GM04504 (cell line): ENCODE results near the gene ALKBH4.
"Not testable (repeated sequence)": the region's sequence is repeated elsewhere in the genome, so short reads cannot be mapped to it uniquely, and the experiment has no call there.

Source experiments
- DNase-seq: peaks from one replicate; pipeline ENCODE4 v3.0.0-alpha.2; 2012; ENCODE audit warnings: low read depth

The ALKBH4 gene

GRCh38 chr7:102426268-102427018, 38.2 kb downstream of the ALKBH4 start:
- DNase-seq: no peak

- DNase-seq: no peak
Measured at GRCh38 chr7:102425639-102426267, 38.9 kb downstream of the ALKBH4 start.

- DNase-seq: no peak
Measured at GRCh38 chr7:102424787-102425218, 39.9 kb downstream of the ALKBH4 start.

DNA sequence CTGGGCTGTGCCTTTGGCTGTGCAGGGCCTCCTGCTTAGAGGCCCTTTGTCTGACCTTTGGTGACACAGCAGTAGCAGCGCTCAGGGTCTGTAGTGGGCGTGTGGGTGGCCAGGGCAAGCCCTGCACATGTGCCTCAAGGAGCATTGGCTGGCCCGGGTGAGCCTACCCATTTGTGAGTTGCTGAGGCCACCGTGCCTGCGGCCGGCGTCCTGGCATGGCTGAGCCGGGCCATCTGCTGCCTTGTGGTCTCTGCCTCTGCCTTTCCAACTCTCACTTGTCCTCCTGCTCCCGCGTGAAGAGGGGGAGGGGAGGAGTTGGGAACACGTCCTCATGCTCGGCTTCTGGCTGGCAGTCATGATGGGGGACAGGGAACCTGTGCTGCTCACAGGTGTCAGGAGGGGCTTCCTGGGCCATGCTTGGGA, 40.5 kb downstream of the ALKBH4 start:
- DNase-seq: no peak

DNA sequence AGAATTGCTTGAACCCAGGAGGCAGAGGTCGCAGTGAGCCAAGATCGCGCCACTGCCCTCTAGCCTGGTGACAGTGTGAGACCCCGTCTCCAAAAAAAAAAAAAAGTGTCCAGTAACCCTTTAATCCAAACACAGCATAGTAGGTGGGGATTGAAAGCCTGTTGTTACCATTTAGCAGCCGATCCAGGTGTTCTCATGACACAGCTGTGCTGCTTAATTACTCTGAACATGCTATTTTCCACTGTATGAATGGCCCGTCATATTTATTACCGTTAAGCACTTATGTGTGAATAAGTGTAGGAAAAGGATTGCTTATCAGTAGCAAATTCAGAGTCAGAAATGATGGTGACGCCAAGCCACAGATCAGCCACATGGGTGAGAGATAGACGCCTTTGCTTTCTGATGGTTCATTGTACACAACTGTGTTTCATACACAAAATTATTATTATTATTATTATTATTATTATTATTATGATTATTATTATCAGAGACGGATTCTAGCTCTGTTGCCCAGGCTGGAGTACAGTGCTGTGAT, 42.9 kb downstream of the ALKBH4 start:
- no peak for DNase-seq

DNA sequence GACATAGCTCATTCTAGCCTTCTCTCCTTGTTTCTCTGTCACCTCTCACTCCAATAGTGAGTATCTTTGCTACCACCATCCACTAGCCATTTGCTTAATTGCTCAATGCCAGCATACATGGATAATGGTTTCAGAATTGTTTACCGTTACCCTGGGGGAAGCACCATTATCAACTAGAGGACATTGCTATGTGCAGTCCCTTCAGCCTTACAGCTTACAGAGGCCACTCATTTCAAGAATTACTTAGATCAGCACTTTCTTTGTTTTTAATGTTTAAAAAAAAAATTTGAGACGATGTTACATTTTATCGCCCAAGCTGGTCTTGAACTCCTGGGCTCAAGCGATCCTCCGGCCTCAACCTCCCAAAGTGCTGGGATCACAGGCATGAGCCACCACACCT, 46.1 kb downstream of the ALKBH4 start:
- no peak for DNase-seq

- no peak for DNase-seq
Measured at GRCh38 chr7:102417105-102417504, 47.6 kb downstream of the ALKBH4 start.

DNA sequence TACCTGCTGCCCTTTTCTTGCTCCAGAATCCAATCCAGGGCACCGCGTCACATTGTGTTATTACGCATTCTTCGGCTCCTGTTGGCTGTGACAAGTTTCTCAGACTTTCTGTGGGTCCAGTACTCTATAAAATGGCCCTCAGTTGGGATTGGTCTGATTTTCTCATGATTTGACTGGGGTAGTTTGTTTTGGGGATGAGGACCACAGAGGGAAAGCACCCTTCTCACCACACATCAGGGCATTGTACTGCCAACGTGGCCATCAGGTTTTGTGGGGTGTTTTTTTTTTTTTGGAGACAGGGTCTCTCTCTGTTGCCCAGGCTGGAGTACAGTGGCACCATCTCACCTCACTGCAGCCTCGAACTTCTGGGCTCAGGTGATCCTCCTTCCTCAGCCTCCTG, 48.3 kb downstream of the ALKBH4 start:
- DNase-seq: no peak

GRCh38 chr7:102415685-102416225, 48.9 kb downstream of the ALKBH4 start:
- DNase-seq: no peak

GRCh38 chr7:102413611-102414010, 51.1 kb downstream of the ALKBH4 start:
- DNase-seq: no peak

- DNase-seq: no peak
Measured at GRCh38 chr7:102413091-102413490, 51.6 kb downstream of the ALKBH4 start.

DNA sequence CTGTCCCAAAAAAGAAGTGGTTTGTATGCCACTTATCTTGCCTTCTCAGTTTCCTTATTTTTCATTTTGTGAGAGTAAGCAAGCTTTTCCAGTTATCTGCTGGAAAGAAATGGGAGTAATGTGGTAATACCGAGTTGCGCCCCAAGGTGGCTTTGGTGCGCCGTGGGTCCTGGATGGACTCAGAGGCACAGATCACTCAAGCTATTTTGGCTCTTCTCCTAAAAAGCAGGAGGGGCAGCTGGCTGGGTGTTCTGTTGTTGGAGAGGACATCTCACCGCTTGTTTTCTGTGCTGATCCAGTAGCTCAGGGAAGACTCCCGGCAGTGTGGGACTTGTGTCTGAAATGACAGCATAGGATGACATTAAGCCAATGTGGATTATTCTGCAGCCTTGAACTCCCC, 52.1 kb downstream of the ALKBH4 start:
- no peak for DNase-seq

- no peak for DNase-seq
Measured at GRCh38 chr7:102410918-102411317, 53.7 kb downstream of the ALKBH4 start.

DNA sequence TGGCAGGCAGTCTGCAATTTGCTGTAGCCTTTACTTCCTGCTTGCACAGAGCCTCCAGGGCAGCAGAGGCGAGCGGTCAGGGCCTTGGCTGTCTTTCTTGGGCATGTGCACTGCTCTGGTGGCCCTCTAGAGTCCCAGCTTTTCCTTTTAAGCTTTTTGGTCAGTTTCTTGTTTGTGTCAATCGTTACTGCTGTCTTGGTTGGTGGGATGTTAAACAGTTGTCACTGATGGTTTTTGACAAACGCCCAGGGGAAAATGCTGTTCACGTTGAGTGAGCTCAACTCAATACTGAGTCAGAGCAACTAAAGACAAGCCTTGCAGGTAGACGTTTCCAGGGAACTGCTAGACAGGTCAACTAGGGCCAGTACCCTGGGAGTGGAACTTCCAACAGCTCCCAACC, 54.5 kb downstream of the ALKBH4 start:
- no peak for DNase-seq

- DNase-seq: no peak
Measured at GRCh38 chr7:102409340-102409739, 55.3 kb downstream of the ALKBH4 start.

DNA sequence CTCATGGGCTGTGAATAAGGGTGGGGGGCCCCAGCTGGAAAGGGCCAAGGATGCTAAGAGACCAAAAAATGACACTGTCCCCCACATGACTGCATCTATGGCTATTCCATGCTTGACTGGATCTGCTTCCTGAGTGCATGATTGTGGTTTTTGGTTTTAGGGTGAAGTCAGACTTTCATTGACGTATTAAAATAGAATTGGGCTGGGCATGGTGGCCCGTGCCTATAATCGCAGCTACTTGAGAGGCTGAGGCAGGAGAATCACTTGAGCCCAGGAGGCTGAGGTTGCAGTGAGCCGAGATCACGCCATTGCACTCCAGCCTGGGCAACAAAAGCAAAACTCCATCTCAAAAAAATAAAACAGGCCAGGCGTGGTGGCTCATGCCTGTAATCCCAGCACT, 56.1 kb downstream of the ALKBH4 start:
- DNase-seq: not testable (repeated sequence)

DNA sequence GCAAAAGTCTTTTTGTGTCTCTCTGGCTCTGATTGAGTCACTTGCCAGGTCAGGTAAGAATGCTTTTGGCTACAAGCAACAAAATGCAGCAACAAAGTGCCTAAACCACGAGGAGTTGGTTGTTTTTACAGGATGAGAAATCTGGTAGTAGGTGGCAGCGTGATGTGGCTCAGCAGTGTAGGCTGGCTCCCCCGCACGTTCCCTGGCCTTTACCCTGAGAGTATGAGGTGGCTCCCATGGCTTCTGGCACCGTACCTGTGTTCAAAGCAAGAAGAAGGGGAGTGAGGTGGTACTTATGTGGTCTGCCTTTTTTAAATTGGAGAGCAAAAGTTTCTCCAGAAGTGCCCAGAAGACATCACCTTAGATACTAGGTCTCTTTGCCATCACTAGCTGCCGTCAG, 56.8 kb downstream of the ALKBH4 start:
- DNase-seq: no peak
